PC-3 (cell line): ENCODE measurements around the gene BAIAP3.

ENCODE experiments used
- EZH2 ChIP-seq: fragments of 300-600 bp; sonication (generic); IDR thresholded peaks from one replicate; pipeline ENCODE4 v1.6.1; 2017; ENCODE audit warnings: antibody characterized with exemption, mild to moderate bottlenecking, low read length; ENCODE audit not compliant: unreplicated experiment
- EZH2phosphoT487 ChIP-seq: fragments of 300-600 bp; sonication (generic); IDR thresholded peaks from 2 replicates; pipeline ENCODE4 v1.6.1; 2018; ENCODE audit warnings: mild to moderate bottlenecking, antibody characterized with exemption, low read length, borderline replicate concordance
- TF ChIP-seq, protein P1 (sequence below): fragments of 300-600 bp; sonication (generic); conservative IDR thresholded peaks from 2 replicates; pipeline ENCODE4 v1.5.1; 2017; ENCODE audit warnings: antibody characterized with exemption, low read depth, mild to moderate bottlenecking, low read length

GRCh38 chr16:1308036-1308976 is 25.1 kb upstream of the BAIAP3 start:
- TF ChIP-seq, protein P1, sequence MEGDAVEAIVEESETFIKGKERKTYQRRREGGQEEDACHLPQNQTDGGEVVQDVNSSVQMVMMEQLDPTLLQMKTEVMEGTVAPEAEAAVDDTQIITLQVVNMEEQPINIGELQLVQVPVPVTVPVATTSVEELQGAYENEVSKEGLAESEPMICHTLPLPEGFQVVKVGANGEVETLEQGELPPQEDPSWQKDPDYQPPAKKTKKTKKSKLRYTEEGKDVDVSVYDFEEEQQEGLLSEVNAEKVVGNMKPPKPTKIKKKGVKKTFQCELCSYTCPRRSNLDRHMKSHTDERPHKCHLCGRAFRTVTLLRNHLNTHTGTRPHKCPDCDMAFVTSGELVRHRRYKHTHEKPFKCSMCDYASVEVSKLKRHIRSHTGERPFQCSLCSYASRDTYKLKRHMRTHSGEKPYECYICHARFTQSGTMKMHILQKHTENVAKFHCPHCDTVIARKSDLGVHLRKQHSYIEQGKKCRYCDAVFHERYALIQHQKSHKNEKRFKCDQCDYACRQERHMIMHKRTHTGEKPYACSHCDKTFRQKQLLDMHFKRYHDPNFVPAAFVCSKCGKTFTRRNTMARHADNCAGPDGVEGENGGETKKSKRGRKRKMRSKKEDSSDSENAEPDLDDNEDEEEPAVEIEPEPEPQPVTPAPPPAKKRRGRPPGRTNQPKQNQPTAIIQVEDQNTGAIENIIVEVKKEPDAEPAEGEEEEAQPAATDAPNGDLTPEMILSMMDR: no peak
- TF ChIP-seq EZH2 (no peak), EZH2phosphoT487 (no peak)
